ENCODE results near the gene WDR5.

The WDR5 gene

GRCh38 chr9:134174526-134175290 is 38.8 kb downstream of the WDR5 start:
- DNase-seq (ENCODE audit: low spot score): no peak

- peak; percentile 97 for DNase-seq (ENCODE audit: low spot score)
These were observed 39.5 kb downstream of the WDR5 start for GRCh38 chr9:134175291-134175807.

GRCh38 chr9:134175808-134176598 is 40.1 kb downstream of the WDR5 start:
- no peak for DNase-seq (ENCODE audit: low spot score)

DNA sequence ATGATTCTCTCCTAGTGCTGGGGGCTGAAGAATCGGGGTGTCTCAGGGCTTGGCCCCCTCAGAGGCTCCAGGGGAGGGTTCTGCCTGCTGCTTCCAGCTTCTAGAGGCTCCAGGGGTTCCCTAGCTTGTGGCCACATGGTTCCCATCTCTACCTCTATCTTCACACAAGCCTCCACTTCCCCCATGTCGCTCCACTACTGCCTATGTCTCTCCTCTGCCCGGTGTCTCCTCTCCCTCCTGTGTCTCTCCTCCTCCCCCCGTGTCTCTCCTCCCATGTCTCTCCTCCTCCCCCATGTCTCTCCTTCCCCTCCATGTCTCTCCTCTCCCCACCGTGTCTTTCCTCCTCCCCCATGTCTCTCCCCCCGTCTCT is 40.7 kb downstream of the WDR5 start:
- no peak for DNase-seq (ENCODE audit: low spot score)

GRCh38 chr9:134177186-134177585 is 41.3 kb downstream of the WDR5 start:
- no peak for DNase-seq (ENCODE audit: low spot score)

GRCh38 chr9:134177624-134178393 is 41.9 kb downstream of the WDR5 start:
- no peak for DNase-seq (ENCODE audit: low spot score)

GRCh38 chr9:134178394-134178767 is 42.5 kb downstream of the WDR5 start:
- no peak for DNase-seq (ENCODE audit: low spot score)

DNA sequence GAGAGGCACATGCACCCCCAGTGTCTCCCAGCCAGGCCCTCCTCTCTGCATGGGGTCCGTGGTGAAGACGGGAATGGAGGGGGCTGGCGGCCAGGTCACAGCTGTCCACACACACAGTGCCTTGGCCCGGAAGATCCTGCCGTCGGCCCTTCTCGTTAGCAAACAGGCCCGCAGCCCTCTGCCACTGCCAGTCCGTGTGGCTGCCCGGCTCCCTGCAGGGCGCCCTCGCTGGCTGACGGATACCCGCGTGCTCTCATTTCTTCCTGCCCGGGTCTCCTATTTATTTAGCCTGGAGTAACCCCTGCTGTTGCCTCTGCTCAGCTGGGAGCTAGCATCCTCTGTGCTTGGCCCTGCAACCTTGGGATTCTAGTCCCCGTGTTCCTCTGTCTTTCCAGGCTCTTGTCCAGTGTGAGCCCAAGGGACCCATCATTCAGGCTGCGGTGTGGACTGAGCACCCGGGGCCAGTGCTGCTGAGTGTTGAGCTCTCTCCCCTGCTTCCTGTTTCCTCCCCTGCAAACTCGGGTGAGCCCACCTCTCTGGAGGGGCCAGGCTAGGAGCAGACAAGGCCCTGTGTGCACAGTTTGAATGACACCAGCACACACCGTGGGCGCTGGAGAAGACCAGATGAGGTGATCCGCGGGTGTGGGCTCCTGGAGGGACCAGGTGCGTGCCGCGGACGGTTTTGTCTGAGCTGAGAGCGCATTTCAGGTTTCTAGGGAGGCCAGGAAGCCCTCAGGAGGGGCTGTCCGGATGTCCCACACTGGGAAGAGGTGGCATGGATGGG is 43.1 kb downstream of the WDR5 start:
- peak; percentile 10 for DNase-seq (ENCODE audit: low spot score)

GRCh38 chr9:134179595-134179917 is 43.7 kb downstream of the WDR5 start:
- DNase-seq (ENCODE audit: low spot score): no peak

GRCh38 chr9:134179918-134180785 is 44.3 kb downstream of the WDR5 start:
- no peak for DNase-seq (ENCODE audit: low spot score)

- peak; percentile 5 for DNase-seq (ENCODE audit: low spot score)
These were observed 45.1 kb downstream of the WDR5 start for GRCh38 chr9:134180786-134181647.

GRCh38 chr9:134181648-134182034 is 45.8 kb downstream of the WDR5 start:
- DNase-seq (ENCODE audit: low spot score): no peak

DNA sequence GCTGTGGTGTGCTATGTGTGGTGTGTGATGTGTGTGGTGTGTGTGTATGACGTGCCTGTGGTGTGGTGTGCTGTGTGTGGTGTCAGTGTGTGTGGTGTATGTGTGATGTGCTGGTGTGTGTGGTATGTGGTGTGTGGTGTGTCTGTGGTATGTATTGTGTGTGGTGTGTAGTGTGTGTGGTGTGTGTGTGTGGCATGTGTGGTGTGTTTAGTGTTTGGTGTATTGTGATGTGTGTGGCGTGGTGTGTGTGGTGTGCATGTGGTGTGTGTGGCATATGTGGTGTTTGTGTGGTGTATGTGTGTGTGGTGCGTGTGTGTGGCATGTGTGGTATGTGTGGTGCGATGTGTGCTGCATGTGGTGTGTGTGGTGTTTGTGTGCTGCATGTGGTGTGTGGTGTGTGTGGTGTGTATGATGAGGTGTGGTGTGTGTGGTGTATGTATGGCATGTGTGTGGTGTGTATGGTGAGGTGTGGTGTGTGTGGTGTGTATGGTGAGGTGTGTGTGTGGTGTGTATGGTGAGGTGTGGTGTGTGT is 46.7 kb downstream of the WDR5 start:
- no peak for DNase-seq (ENCODE audit: low spot score)

DNA sequence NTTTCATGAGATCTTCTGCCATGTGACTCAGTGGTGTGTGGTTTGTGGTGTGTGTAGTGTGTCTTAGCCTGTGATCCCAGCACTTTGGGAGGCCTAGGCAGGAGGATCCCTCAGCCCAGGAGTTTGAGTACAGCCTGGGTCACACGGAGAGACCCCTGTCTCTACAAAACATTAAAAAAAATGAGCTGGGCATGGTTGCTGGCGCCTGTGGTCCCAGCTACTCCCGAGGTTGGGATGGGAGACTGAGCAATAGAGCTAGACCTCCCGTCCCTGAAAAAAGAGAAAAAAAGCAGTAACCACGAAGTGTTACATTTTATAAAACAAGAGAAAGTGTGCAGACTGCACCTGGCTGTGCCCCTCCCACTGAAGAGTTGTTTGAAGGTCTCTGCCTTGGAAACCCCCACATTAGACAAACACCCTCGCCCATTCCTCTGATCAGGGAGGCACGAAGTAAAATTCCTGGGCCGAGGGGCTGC is 49.7 kb downstream of the WDR5 start:
- peak; percentile 3 for DNase-seq (ENCODE audit: low spot score)

DNA sequence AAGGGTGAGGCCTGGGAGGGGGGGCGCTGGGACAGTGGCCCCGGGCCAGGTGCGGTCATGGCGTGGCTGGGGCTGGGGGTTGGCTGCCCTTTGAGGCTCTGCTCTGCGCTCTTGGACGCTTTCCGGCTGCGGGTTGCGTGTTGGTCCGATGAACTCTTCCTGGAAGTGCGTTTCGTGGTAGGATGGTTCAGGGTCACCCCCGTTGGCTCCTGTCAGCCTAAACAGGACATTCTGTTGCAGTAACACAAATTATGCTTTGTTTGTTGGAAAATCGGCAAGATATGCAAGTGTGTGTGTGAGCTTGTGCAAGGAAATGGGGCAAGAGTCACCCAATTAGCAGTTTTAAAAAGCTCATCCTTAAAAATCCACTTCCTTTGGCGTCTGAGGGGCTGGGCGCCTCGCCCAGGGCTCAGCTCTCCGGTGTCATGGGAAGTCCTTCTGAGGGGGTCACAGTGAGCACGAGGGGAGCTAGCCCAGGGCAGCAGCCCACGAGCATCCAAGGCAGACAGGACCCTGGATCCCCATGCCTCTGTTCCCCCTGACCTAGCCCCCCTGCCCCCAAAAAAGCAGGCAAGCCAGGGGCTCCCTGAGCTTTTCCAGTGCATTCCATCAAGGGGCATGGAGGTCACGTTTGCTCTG is 50.7 kb downstream of the WDR5 start:
- no peak for DNase-seq (ENCODE audit: low spot score)

DNA sequence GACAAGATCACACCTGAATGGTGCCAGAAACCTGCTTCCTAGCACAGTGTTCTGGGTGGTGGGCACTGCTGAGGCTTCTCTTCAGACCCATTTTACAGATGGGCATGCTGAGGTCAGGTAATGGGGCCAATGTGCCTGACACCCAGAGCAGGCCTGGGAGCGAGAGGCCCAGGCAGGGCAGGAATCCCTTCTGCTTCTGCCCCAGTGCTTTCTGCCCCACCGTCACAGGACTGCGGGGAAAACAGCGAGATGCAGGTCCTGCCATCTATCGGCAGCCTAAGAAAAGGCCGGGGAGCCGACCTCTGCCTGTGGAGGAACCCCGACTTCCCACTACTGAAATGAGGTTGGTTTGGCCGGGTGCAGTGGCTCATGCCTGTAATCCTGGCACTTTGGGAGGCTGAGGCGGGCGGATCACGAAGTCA is 51.2 kb downstream of the WDR5 start:
- no peak for DNase-seq (ENCODE audit: low spot score)

- DNase-seq (ENCODE audit: low spot score): no peak
These were observed 52.1 kb downstream of the WDR5 start for GRCh38 chr9:134187891-134188385.

DNA sequence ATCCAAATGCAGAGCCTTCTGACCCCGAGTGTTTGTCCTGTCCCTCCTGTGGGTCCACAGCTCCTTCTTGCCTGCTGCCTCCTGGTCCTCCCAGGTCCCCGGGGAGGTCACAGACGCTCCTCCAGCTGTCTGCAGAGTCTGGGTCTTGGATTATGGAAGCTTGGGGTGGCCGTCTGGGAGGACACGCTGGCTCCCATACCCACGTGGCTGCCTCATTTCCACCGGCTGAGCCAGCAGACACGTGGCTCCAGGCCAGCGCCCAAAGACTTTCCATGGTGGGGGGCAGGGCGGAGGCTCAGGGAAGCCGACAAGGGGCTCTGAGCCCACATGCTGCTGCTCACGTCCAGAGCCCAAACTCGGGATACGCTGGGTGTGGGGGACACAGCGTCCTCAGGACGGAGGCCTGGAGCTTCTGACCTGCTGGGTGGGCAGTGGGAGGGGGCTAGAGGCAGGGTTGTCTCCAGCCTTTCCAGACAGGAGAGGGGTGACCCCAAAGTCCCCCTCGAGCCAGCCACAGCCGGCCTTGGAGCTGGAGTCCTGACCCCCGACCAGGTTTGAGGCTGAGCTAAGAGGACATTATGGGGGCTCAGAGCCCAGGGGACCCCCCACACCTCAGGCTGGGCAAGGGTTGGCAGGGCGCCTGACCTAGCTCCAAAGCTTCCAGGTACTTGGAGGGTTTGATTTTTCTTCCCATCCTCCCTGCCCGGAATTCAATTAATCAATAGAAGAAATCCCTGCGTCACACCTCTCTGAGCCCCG is 52.7 kb downstream of the WDR5 start:
- DNase-seq (ENCODE audit: low spot score): no peak

Measured in iPS-NIHi11 (cell line).